ENCODE data around the gene ANKRD11. TPM values are rescaled to one million over a fixed set of nuclear protein-coding genes. Genes with fewer than 3 reads are reported as not detected.

The ANKRD11 gene
- total RNA-seq, 1 experiment from 2014 or later = 99.4 TPM

DNA sequence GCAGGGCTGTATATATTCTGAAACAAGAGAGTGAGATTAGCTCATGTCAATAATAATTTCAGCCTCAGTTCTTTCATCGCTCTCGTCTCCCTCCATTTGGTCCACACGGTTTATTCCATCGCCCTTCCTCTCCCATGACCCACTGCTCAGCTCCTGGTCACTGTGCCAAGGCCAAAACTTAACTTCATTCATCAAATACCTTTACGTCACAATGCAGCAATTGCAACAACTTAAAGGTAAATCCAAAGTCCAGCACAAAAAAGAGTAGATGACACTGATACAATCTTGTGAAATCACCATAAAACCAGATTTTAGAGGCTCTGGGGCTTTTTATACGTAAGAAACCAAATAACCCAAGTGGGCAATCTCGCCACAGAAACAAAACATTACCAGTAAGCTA lies 72.0 kb downstream of the ANKRD11 start:
- in situ Hi-C loops (cut with HindIII; ENCODE audit: low pct_unique_long_range_greater_than_20kb, low sequenced_read_pairs) = no loop called here
- BruUV-seq (replicated peaks) = no TSS peak
- no peak for TF ChIP-seq CTCF (IDR thresholded peaks at IDR 0.05)
- no peak for TF ChIP-seq TCF7L2 (IDR thresholded peaks at IDR 0.05; ENCODE audit: low read depth, low read length)
- TF ChIP-seq, protein P1, sequence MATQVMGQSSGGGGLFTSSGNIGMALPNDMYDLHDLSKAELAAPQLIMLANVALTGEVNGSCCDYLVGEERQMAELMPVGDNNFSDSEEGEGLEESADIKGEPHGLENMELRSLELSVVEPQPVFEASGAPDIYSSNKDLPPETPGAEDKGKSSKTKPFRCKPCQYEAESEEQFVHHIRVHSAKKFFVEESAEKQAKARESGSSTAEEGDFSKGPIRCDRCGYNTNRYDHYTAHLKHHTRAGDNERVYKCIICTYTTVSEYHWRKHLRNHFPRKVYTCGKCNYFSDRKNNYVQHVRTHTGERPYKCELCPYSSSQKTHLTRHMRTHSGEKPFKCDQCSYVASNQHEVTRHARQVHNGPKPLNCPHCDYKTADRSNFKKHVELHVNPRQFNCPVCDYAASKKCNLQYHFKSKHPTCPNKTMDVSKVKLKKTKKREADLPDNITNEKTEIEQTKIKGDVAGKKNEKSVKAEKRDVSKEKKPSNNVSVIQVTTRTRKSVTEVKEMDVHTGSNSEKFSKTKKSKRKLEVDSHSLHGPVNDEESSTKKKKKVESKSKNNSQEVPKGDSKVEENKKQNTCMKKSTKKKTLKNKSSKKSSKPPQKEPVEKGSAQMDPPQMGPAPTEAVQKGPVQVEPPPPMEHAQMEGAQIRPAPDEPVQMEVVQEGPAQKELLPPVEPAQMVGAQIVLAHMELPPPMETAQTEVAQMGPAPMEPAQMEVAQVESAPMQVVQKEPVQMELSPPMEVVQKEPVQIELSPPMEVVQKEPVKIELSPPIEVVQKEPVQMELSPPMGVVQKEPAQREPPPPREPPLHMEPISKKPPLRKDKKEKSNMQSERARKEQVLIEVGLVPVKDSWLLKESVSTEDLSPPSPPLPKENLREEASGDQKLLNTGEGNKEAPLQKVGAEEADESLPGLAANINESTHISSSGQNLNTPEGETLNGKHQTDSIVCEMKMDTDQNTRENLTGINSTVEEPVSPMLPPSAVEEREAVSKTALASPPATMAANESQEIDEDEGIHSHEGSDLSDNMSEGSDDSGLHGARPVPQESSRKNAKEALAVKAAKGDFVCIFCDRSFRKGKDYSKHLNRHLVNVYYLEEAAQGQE (IDR thresholded peaks at IDR 0.05; ENCODE audit: insufficient read depth in 1 of 2, low read depth in 2 of 2, low read length in 1 of 2) = no peak
- TF ChIP-seq SIN3A (IDR thresholded peaks at IDR 0.05; ENCODE audit: borderline replicate concordance, insufficient read depth, low read depth, low read length) = no peak
- no peak for TF ChIP-seq POLR2AphosphoS5 (IDR thresholded peaks at IDR 0.05; ENCODE audit: low read depth, low read length)
- DNase-seq (ENCODE audit: low read depth, low spot score) (no peak), ATAC-seq (no peak)
- CTCF ChIA-PET = no interaction called here
- H3K27ac ChIP-seq (ENCODE audit: low read length) = no peak overlapping the region
- peaks cover 27% of the 10 kb centered on the region for H3K4me1 ChIP-seq (ENCODE audit: control insufficient read depth, insufficient read depth, low read length)
- POLR2A ChIA-PET = interaction anchor here (0.6 kb wide), 1 partner anchor 62 kb away, joined by 3 read pairs; no protein-coding TSS in a partner anchor
- H3K27me3 ChIP-seq (ENCODE audit: control insufficient read depth, insufficient read depth, low read length) = no peaks in the 10 kb centered on the region
- no peaks in the 10 kb centered on the region for H3K9me3 ChIP-seq (ENCODE audit: control insufficient read depth, insufficient read depth, low read depth, low read length)
- H3K4me3 ChIP-seq (ENCODE audit: low read depth in 2 of 2, low read length in 2 of 2) = no peak overlapping the region
- intact Hi-C loops (cut with micrococcal nuclease; ENCODE audit: unreplicated experiment) = no loop called here
- H3K36me3 ChIP-seq (ENCODE audit: control insufficient read depth, insufficient read depth, low read length) = no peaks in the 10 kb centered on the region

DNA sequence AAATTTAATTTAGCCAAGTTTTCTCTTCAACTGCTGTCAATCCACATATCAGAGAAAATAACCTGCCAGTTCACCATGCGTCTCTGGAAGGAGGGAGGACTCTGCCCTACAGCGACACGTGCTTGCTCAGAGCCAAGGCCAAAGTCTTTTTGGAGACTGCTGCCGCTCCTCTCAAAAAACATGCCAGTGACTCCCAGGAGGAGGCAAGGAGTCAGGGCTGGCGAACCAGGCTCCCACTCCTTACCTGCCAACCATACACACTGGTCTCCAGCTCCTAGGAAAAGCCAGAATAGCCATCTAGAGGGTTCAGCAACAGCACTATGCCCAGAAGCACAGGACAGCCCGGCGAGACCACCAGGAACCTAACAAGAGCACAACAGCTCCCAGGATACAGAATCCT lies 73.0 kb downstream of the ANKRD11 start:
- no peak for TF ChIP-seq TCF7L2 (IDR thresholded peaks at IDR 0.05; ENCODE audit: low read depth, low read length)
- TF ChIP-seq, protein P1 (IDR thresholded peaks at IDR 0.05; ENCODE audit: insufficient read depth in 1 of 2, low read depth in 2 of 2, low read length in 1 of 2) = no peak
- no peak for TF ChIP-seq CTCF (IDR thresholded peaks at IDR 0.05)
- no peak for TF ChIP-seq SIN3A (IDR thresholded peaks at IDR 0.05; ENCODE audit: borderline replicate concordance, insufficient read depth, low read depth, low read length)
- no peak for TF ChIP-seq POLR2AphosphoS5 (IDR thresholded peaks at IDR 0.05; ENCODE audit: low read depth, low read length)
- ATAC-seq (no peak), DNase-seq (ENCODE audit: low read depth, low spot score) (no peak)
- Histone ChIP-seq H3K9me3 (ENCODE audit: control insufficient read depth, insufficient read depth, low read depth, low read length) (no peaks in the 10 kb centered on the region), H3K27ac (ENCODE audit: low read length) (no peak overlapping the region), H3K4me3 (ENCODE audit: low read depth in 2 of 2, low read length in 2 of 2) (no peak overlapping the region), H3K36me3 (ENCODE audit: control insufficient read depth, insufficient read depth, low read length) (no peaks in the 10 kb centered on the region), H3K4me1 (ENCODE audit: control insufficient read depth, insufficient read depth, low read length) (peaks cover 27% of the 10 kb centered on the region), H3K27me3 (ENCODE audit: control insufficient read depth, insufficient read depth, low read length) (no peaks in the 10 kb centered on the region)
- POLR2A ChIA-PET = no interaction called here
- in situ Hi-C loops (cut with HindIII; ENCODE audit: low pct_unique_long_range_greater_than_20kb, low sequenced_read_pairs) = no loop called here
- no TSS peak for BruUV-seq (replicated peaks)
- intact Hi-C loops (cut with micrococcal nuclease; ENCODE audit: unreplicated experiment) = no loop called here
- CTCF ChIA-PET = no interaction called here

All from Panc1 (cell line).